Bronchial epithelial cell (primary cell): ENCODE measurements around the gene GUF1. TPM values are rescaled to one million over a fixed set of nuclear protein-coding genes. Genes with fewer than 3 reads are reported as not detected.
"Not testable (repeated sequence)": the region's sequence is repeated elsewhere in the genome, so short reads cannot be mapped to it uniquely, and the experiment has no call there.

Source experiments
- DNase-seq: peaks from one replicate; pipeline ENCODE4 v3.0.0-alpha.2; 2010; ENCODE audit warnings: low read depth
- FAIRE-seq: peaks from 2 replicates; lab custom pipeline; 2011; peaks lifted over from hg19 to GRCh38; lab: Jason Lieb, UNC
- H3K27me3 ChIP-seq: 2 replicates; pipeline ENCODE4 v1.5.1; 2011; ENCODE audit warnings: low read length; ENCODE audit not compliant: control insufficient read depth, insufficient read depth
- H3K36me3 ChIP-seq: 2 replicates; pipeline ENCODE4 v1.5.1; 2011; ENCODE audit warnings: low read length; ENCODE audit not compliant: control insufficient read depth, insufficient read depth
- H3K4me3 ChIP-seq: 2 replicates; pipeline ENCODE4 v1.5.1; 2011; ENCODE audit warnings: mild to moderate bottlenecking, low read depth, low read length, control low read depth
- total RNA-seq: library from RNA; depleted of rRNA; stranded (reverse); fragments of >200 nt; gene quantifications from 2 replicates; pipeline ENCODE4 v1.2.1, GENCODE V29; 2014
- TF ChIP-seq, protein P1 (sequence below): IDR thresholded peaks from 2 replicates; pipeline ENCODE4 v1.5.1; 2011; ENCODE audit warnings: mild to moderate bottlenecking, moderate library complexity, low read length, control low read depth, inconsistent platforms; ENCODE audit not compliant: insufficient read depth, severe bottlenecking

Gene GUF1
- total RNA-seq, 1 donor from 2014 or later = 12.4 TPM

DNA sequence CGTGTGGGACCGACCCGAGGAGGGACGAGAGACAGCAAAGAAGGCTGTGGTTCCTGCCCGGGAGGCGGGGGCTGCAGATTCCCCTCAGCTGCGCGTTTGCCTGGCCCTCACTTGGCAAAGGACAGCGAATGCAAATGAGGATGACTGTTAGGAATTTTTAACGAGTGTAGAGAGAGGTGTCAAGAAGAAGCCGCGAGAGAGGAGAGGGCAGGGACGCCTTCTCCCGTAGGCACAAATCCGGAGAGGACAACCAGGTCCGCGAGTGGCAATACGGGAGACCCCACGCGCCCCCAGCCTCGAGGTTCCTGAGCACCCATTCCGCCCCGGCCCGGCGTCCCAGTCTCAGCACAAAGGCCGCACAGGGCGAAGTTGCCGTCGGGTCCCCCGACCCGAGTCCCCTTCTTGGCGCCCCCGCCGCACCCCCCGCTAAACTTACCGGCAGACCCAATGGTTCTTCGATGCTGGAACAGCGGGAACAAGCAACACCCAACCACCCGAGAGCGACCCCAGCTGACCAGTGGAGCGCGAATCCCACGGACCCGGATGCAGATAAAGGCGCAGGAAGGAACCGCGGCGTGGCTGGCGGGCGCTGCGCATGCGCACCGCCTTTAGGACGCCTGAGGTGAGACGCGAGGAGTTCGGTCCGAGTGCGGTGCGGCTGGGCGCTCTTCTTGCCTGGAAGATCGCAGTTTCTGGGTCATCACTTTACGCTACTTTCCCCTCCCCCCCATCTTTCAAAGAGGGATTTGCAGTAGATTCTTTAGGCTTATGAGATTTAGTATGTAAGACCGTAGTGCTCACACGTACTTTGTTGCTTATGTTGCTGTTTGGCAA is 48.0 kb downstream of the GUF1 start, which contains the start of gene GNPDA2:
GNPDA2 (minus strand) TSS at position 519 of the 834 bp plus-strand sequence. CDS start 4,349 bp downstream, outside the sequence.
- Histone ChIP-seq H3K4me3 (peak within 1 kb of the TSS; percentile 65), H3K36me3 (no peaks in the 10 kb centered on the region), H3K27me3 (no peaks in the 10 kb centered on the region)
- DNase-seq = peak; percentile 64
- TF ChIP-seq, protein P1, sequence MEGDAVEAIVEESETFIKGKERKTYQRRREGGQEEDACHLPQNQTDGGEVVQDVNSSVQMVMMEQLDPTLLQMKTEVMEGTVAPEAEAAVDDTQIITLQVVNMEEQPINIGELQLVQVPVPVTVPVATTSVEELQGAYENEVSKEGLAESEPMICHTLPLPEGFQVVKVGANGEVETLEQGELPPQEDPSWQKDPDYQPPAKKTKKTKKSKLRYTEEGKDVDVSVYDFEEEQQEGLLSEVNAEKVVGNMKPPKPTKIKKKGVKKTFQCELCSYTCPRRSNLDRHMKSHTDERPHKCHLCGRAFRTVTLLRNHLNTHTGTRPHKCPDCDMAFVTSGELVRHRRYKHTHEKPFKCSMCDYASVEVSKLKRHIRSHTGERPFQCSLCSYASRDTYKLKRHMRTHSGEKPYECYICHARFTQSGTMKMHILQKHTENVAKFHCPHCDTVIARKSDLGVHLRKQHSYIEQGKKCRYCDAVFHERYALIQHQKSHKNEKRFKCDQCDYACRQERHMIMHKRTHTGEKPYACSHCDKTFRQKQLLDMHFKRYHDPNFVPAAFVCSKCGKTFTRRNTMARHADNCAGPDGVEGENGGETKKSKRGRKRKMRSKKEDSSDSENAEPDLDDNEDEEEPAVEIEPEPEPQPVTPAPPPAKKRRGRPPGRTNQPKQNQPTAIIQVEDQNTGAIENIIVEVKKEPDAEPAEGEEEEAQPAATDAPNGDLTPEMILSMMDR = peak; percentile 39
- FAIRE-seq = no peak

DNA sequence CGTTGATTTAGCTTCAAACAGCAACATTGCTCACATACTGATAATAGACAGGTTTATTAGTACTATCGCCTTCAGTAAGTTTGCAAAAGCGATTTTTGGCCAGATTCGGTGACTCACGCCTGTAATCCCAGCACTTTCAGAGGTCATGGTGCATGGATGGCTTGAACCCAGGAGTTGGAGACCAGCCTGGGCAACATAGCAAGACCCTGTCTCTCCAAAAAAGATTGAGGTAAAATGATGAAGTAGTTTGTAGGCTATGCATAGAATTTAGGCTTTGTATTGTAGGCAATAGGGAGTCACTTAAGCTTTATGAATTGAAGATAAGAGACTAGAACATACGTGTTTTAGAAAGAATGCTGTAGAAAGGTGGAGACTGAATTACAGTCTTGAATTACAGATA is 49.3 kb downstream of the GUF1 start:
- DNase-seq = no peak
- no peaks in the 10 kb centered on the region for H3K36me3 ChIP-seq
- no peak overlapping the region for H3K4me3 ChIP-seq
- H3K27me3 ChIP-seq = no peaks in the 10 kb centered on the region
- TF ChIP-seq, protein P1 = no peak
- FAIRE-seq = no peak

DNA sequence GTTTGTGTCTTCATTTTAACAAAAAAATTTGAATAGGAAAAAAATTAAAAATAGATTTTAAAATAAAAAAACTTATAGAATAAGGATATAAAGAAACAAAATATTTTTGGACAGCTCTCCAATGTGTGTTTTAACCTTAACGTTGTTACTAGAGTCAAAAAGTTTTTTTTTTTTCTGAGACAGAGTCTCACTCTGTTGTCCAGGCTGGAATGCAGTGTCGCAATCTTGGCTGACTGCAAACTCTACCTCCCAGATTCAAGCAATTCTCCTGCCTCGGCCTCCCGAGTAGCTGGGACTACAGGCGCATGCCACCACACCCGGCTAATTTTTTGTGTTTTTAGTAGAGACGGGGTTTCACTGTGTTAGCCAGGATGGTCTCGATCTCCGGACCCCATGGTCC is 50.5 kb downstream of the GUF1 start:
- DNase-seq, H3K27me3 ChIP-seq, FAIRE-seq, H3K36me3 ChIP-seq, H3K4me3 ChIP-seq: not testable (repeated sequence)

DNA sequence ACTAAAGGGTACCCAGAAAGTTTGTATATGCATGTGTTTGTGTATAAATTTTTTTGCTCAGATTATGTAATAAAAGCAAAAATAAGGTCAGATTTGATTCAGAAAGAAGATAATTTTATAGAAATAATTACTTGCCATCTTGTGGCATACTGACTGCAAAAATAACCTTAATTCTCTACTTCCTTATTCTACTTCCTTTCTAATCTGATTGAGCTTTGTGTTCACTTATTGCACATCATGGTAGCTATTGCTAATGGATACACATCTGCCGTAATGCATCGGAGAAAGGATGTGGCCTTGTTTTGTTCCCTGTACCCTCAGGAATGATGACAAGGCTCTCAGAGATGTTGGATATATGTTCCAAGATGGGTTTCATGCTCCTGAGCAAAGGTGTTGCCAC is 58.7 kb downstream of the GUF1 start:
- H3K27me3 ChIP-seq = no peaks in the 10 kb centered on the region
- TF ChIP-seq, protein P1 = no peak
- FAIRE-seq (no peak), DNase-seq (no peak)
- H3K4me3 ChIP-seq = no peak overlapping the region
- H3K36me3 ChIP-seq = no peaks in the 10 kb centered on the region

GRCh38 chr4:44738615-44739014 is 60.4 kb downstream of the GUF1 start:
- TF ChIP-seq, protein P1 = no peak
- Histone ChIP-seq H3K36me3 (no peaks in the 10 kb centered on the region), H3K4me3 (no peak overlapping the region), H3K27me3 (no peaks in the 10 kb centered on the region)
- no peak for FAIRE-seq
- DNase-seq = no peak

DNA sequence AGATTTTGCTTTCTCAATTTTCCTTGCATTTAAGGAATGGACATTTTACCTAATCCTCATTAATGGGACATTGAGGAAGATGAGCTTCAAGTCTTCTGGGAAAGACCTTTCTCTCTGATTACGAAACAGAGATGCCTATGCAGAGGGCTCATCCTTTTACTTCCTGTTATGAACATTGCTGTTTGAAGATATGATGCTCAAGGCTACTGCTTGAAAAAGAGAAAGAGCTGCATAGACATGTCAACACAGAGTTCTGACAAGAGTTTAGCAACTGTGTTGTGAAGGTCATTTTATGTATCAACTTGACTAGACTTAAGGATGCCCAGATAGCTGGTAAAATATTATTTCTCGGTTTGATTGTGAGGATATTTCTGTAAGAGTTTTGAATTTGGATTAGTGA is 62.0 kb downstream of the GUF1 start:
- FAIRE-seq (no peak), DNase-seq (peak; percentile 45)
- Histone ChIP-seq H3K4me3 (no peak overlapping the region), H3K36me3 (no peaks in the 10 kb centered on the region), H3K27me3 (no peaks in the 10 kb centered on the region)
- TF ChIP-seq, protein P1 = no peak

Other genes starting within 250 kb of the GUF1 start
- gene KCTD8, start 229.6 kb upstream of the GUF1 start, total RNA-seq = under 0.01 TPM in 1 of 2 replicates, not detected in the other
- 0.53 TPM in 1 of 2 replicates, not detected in the other for gene YIPF7, start 26.8 kb upstream of the GUF1 start, total RNA-seq
- 8.4 and 12.2 TPM in 2 replicates for gene GNPDA2, start 48.1 kb downstream of the GUF1 start, total RNA-seq